Neural crest cell (in vitro differentiated cells): ENCODE data around the gene CHCHD10. TPM values are rescaled to one million over a fixed set of nuclear protein-coding genes. Genes with fewer than 3 reads are reported as not detected.

Experiments used
- DNase-seq: peaks from one replicate; pipeline ENCODE4 v3.0.0; 2021; ENCODE audit warnings: low read depth, mixed read lengths, low spot score
- H3K27ac Mint-ChIP-seq: one replicate; pipeline ENCODE4 v1.8.0; 2021; ENCODE audit warnings: mild to moderate bottlenecking, mixed read lengths; ENCODE audit not compliant: unreplicated experiment
- H3K27me3 Mint-ChIP-seq: 2 replicates; pipeline ENCODE4 v1.8.0; 2021; ENCODE audit warnings: low read depth, mild to moderate bottlenecking, mixed read lengths
- H3K36me3 Mint-ChIP-seq: 2 replicates; pipeline ENCODE4 v1.8.0; 2021; ENCODE audit warnings: low read depth, mild to moderate bottlenecking, mixed read lengths
- H3K4me1 Mint-ChIP-seq: 2 replicates; pipeline ENCODE4 v1.8.0; 2021; ENCODE audit warnings: mixed read lengths
- H3K4me3 Mint-ChIP-seq: one replicate; pipeline ENCODE4 v1.8.0; 2021; ENCODE audit warnings: mild to moderate bottlenecking, mixed read lengths
- H3K9me3 Mint-ChIP-seq: 2 replicates; pipeline ENCODE4 v1.8.0; 2021; ENCODE audit warnings: mixed read lengths
- total RNA-seq: library from RNA; stranded (reverse); gene quantifications from 2 replicates; pipeline ENCODE4 v1.2.1, GENCODE V29; 2021
- TF ChIP-seq, protein P1 (sequence below): fragments of 200-600 bp; sonication (generic); conservative IDR thresholded peaks from 2 replicates; pipeline ENCODE4 v1.5.0; 2021; ENCODE audit warnings: antibody characterized with exemption, mild to moderate bottlenecking

Gene CHCHD10
- total RNA-seq, 1 donor from 2014 or later, result 38.8 TPM

DNA sequence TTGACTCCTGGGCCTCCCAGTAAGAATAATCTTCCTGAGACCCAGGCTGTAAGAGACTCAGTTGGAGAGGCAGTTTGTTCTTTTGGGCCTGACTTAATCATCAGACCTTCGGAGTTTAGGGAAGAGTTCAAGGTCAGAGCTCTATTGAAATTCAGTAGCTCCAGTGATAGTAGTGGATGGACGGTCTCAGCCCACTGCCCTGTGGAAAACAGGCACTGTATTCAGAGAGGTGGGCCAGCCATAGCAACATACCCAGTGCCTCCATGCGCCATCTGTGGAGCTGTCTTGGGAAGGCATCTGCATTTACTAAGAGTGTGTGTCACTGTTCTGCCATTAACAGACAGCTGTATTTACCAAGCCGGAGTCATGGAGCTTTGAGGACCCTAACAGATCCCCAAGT lies 21.9 kb upstream of the CHCHD10 start:
- Mint-ChIP-seq H3K27me3 (no peaks in the 10 kb centered on the region), H3K36me3 (peaks cover 5% of the 10 kb centered on the region), H3K9me3 (no peaks in the 10 kb centered on the region), H3K4me3 (peak overlapping the region; percentile 96), H3K27ac (no peak overlapping the region), H3K4me1 (peaks cover 31% of the 10 kb centered on the region)
- TF ChIP-seq, protein P1, sequence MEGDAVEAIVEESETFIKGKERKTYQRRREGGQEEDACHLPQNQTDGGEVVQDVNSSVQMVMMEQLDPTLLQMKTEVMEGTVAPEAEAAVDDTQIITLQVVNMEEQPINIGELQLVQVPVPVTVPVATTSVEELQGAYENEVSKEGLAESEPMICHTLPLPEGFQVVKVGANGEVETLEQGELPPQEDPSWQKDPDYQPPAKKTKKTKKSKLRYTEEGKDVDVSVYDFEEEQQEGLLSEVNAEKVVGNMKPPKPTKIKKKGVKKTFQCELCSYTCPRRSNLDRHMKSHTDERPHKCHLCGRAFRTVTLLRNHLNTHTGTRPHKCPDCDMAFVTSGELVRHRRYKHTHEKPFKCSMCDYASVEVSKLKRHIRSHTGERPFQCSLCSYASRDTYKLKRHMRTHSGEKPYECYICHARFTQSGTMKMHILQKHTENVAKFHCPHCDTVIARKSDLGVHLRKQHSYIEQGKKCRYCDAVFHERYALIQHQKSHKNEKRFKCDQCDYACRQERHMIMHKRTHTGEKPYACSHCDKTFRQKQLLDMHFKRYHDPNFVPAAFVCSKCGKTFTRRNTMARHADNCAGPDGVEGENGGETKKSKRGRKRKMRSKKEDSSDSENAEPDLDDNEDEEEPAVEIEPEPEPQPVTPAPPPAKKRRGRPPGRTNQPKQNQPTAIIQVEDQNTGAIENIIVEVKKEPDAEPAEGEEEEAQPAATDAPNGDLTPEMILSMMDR, result peak; percentile 14
- no peak for DNase-seq

DNA sequence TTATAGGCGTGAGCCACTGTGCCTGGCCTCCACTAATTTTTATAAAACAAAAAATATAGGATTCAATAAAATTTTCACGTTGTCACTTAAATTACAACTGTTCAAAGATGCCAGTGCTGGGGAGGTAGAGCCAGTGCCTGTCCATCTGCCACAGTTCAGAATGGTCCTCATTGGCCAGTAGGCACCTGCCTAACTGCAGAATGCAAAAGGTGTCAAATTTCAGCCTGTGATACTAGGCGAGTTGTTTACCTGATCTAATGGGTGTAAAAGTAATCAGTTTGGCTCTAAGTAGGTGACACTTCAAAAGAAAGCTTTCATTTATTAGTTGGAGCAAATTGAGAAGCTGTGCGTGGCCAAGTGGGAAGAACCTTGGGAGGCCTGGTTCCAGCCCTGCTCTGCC lies 21.3 kb upstream of the CHCHD10 start:
- no peak for DNase-seq
- Mint-ChIP-seq H3K27ac (no peak overlapping the region), H3K4me3 (peak overlapping the region; percentile 96), H3K9me3 (no peaks in the 10 kb centered on the region), H3K36me3 (peaks cover 5% of the 10 kb centered on the region), H3K4me1 (peaks cover 31% of the 10 kb centered on the region), H3K27me3 (no peaks in the 10 kb centered on the region)
- TF ChIP-seq, protein P1, result no peak

DNA sequence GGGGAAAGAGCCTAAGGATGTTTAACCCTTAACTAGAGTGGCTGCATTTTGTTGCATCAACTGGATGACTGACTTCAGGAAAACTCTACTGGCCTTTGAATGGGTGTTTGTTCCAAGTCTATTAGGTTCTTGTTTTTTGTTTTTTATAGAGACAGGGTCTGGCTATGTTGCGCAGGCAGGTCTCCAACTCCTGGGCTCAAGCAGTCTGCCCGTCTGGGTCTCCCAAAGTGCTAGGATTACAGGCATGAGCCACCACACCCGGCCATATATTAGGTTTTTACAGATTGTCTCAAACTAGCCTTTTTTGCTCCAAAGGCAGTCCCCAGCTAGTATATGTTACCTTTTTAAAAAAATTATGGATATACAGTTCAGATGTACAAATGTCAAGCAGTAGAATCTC lies 20.1 kb upstream of the CHCHD10 start:
- no peaks in the 10 kb centered on the region for H3K27me3 Mint-ChIP-seq
- DNase-seq, result no peak
- H3K4me3 Mint-ChIP-seq, result peak overlapping the region; percentile 96
- H3K36me3 Mint-ChIP-seq, result no peaks in the 10 kb centered on the region
- peaks cover 31% of the 10 kb centered on the region for H3K4me1 Mint-ChIP-seq
- H3K9me3 Mint-ChIP-seq, result no peaks in the 10 kb centered on the region
- TF ChIP-seq, protein P1, result no peak
- peak overlapping the region; percentile 90 for H3K27ac Mint-ChIP-seq

DNA sequence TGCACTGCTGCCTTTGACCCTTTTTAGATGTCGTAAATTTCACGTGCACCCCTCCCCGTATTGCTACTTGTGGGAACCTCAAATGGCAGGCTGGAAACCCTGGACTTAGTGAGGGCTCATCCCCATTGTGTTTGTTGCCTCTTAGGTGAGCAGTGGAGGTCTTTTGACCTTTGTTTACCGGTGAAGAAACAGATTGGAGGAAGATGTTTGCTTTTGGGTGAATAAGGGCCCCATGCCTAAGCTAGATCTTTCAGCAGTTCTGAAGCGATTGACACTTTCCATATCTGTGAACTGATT lies 19.8 kb upstream of the CHCHD10 start:
- H3K27ac Mint-ChIP-seq, result peak overlapping the region; percentile 90
- DNase-seq, result no peak
- H3K27me3 Mint-ChIP-seq, result no peaks in the 10 kb centered on the region
- H3K9me3 Mint-ChIP-seq, result no peaks in the 10 kb centered on the region
- no peaks in the 10 kb centered on the region for H3K36me3 Mint-ChIP-seq
- peaks cover 31% of the 10 kb centered on the region for H3K4me1 Mint-ChIP-seq
- TF ChIP-seq, protein P1, result no peak
- peak overlapping the region; percentile 96 for H3K4me3 Mint-ChIP-seq

DNA sequence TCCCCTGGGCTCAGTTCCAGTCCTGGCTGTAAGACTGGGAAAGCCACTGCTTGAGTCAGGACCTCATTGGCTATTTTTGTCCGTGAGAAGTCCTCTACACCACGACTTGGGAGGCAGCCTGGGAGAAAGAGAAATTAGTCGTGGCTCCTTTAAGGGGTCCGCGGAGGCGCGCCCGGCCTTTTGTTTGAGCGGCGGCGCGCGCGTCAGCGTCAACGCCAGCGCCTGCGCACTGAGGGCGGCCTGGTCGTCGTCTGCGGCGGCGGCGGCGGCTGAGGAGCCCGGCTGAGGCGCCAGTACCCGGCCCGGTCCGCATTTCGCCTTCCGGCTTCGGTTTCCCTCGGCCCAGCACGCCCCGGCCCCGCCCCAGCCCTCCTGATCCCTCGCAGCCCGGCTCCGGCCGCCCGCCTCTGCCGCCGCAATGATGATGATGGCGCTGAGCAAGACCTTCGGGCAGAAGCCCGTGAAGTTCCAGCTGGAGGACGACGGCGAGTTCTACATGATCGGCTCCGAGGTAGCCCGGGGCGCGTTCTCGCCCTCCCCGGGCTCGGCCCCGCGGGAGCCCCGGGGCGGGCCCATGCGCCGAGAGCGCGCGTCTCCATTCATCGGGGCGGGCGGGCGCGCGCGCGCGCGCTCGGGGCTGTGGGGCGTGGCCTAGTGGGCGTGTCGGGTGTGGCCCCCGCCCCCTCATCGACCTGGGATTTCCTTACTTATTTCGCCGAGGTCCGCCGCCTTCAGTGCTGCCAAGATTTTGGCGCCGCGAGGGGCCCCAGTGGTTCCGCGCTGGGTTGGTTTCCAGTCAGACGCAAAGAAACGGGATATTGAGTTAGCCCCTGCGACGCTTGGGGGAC lies 19.2 kb upstream of the CHCHD10 start, which contains the start of gene SMARCB1:
Gene SMARCB1, plus strand, starts transcription at position 215 of the 848 bp plus-strand sequence. Its CDS starts 204 bp downstream, at position 419.
- TF ChIP-seq, protein P1, result no peak
- Mint-ChIP-seq H3K27me3 (no peaks in the 10 kb centered on the region), H3K4me3 (peak within 1 kb of the TSS; percentile 96), H3K9me3 (no peaks in the 10 kb centered on the region), H3K27ac (peak within 1 kb of the TSS; percentile 96), H3K4me1 (peaks cover 31% of the 10 kb centered on the region), H3K36me3 (no peaks in the 10 kb centered on the region)
- DNase-seq, result peak; percentile 80
